UCSD-AML1 (cell line): ENCODE measurements around the gene CD82.

Source experiments
- DNase-seq: peaks from one replicate; lab custom pipeline; 2025; ENCODE audit not compliant: unreplicated experiment; lab: John Stamatoyannopoulos, UW

Gene CD82

GRCh38 chr11:44597358-44598012 is 32.0 kb downstream of the CD82 start:
- DNase-seq: no peak

GRCh38 chr11:44598831-44599230 is 33.4 kb downstream of the CD82 start:
- no peak for DNase-seq

- DNase-seq: no peak
Observed at GRCh38 chr11:44600261-44600660, 34.8 kb downstream of the CD82 start.

- no peak for DNase-seq
Observed at GRCh38 chr11:44600839-44601383, 35.4 kb downstream of the CD82 start.

GRCh38 chr11:44601471-44602370 is 36.3 kb downstream of the CD82 start:
- DNase-seq: no peak

GRCh38 chr11:44602891-44603310 is 37.4 kb downstream of the CD82 start:
- DNase-seq: no peak

- DNase-seq: no peak
Observed at GRCh38 chr11:44604171-44604581, 38.7 kb downstream of the CD82 start.

GRCh38 chr11:44605068-44605708 is 39.7 kb downstream of the CD82 start:
- DNase-seq: no peak

- no peak for DNase-seq
Observed at GRCh38 chr11:44605965-44606364, 40.5 kb downstream of the CD82 start.

- no peak for DNase-seq
Observed at GRCh38 chr11:44606472-44606871, 41.0 kb downstream of the CD82 start.

- DNase-seq: no peak
Observed at GRCh38 chr11:44607319-44607962, 42.0 kb downstream of the CD82 start.

GRCh38 chr11:44607987-44608386 is 42.5 kb downstream of the CD82 start:
- DNase-seq: no peak

- no peak for DNase-seq
Observed at GRCh38 chr11:44608651-44608990, 43.2 kb downstream of the CD82 start.

GRCh38 chr11:44608991-44609782 is 43.7 kb downstream of the CD82 start:
- DNase-seq: no peak

GRCh38 chr11:44609783-44610155 is 44.3 kb downstream of the CD82 start:
- DNase-seq: no peak

GRCh38 chr11:44610186-44610955 is 44.9 kb downstream of the CD82 start:
- DNase-seq: no peak

- no peak for DNase-seq
Observed at GRCh38 chr11:44611088-44611487, 45.6 kb downstream of the CD82 start.

- peak; percentile 61 for DNase-seq
Observed at GRCh38 chr11:44611687-44612434, 46.4 kb downstream of the CD82 start.

- no peak for DNase-seq
Observed at GRCh38 chr11:44613153-44613552, 47.7 kb downstream of the CD82 start.
